GM12878 (cell line): ENCODE data around the gene GRIK5. TPM values are rescaled to one million over a fixed set of nuclear protein-coding genes. Genes with fewer than 3 reads are reported as not detected.

Experiments used
- ATAC-seq: fragments of 200-7000 bp; cut with Tn5 transposase; 3 replicates; pipeline ENCODE4 v1.9.1; 2020; ENCODE audit warnings: mild to moderate bottlenecking, moderate library complexity
- BruUV-seq: library from RNA; stranded (reverse); fragments of 400-500 nt; replicated peaks from 2 replicates; lab custom pipeline; 2021; lab: Mats Ljungman, UMichigan
- CTCF ChIA-PET: fragments of 300-600 bp; sonication (Branson Sonifier 250); formaldehyde crosslinking; extraction: SDS; loops from one replicate; lab custom pipeline; 2021; ENCODE audit warnings: inconsistent platforms; lab: Yijun Ruan, JAX
- POLR2A ChIA-PET: fragments of 350-600 bp; formaldehyde crosslinking; extraction: SDS; loops from one replicate; lab custom pipeline; 2021; ENCODE audit warnings: inconsistent platforms; lab: Charles Lee
- RAD21 ChIA-PET: fragments of 300-600 bp; sonication (Branson Sonifier 250); formaldehyde crosslinking; loops from one replicate; lab custom pipeline; 2023; ENCODE audit warnings: antibody characterized with exemption; ENCODE audit not compliant: unreplicated experiment; lab: Charles Lee
- SMC1A ChIA-PET: fragments of 300-600 bp; sonication (Branson Sonifier 250); formaldehyde crosslinking; loops from one replicate; lab custom pipeline; 2023; ENCODE audit not compliant: unreplicated experiment, uncharacterized antibody; lab: Charles Lee
- DNase-seq: peaks from one replicate; pipeline ENCODE4 v3.0.0-alpha.2; 2011; ENCODE audit warnings: low read depth, low spot score
- FAIRE-seq: peaks from 3 replicates; lab custom pipeline; 2011; peaks lifted over from hg19 to GRCh38; lab: Jason Lieb, UNC
- H2AFZ ChIP-seq: 2 replicates; pipeline ENCODE4 v1.6.0; 2011; ENCODE audit warnings: low read depth, low read length, control low read depth; ENCODE audit not compliant: control insufficient read depth
- H3K27ac ChIP-seq: 2 replicates; pipeline ENCODE4 v1.5.1; 2011; ENCODE audit warnings: control low read depth; ENCODE audit not compliant: control insufficient read depth, insufficient read depth
- H3K27me3 ChIP-seq, 2 experiments: replicated peaks in 1 of 2; 2 replicates each; pipeline versions ENCODE4 v1.6.0 to v1.6.1; 2011; ENCODE audit warnings: low read length in 1 of 2; ENCODE audit not compliant: control insufficient read depth in 2 of 2, insufficient read depth in 2 of 2
- H3K36me3 ChIP-seq, 2 experiments: 2 replicates each; pipeline ENCODE4 v1.5.1; 2011; ENCODE audit warnings: low read length in 1 of 2; ENCODE audit not compliant: control insufficient read depth in 2 of 2, insufficient read depth in 2 of 2
- H3K4me1 ChIP-seq: 2 replicates; pipeline ENCODE4 v1.6.1; 2011; ENCODE audit warnings: mild to moderate bottlenecking, low read length, moderate library complexity, mixed read lengths; ENCODE audit not compliant: control insufficient read depth, insufficient read depth
- H3K4me2 ChIP-seq: 2 replicates; pipeline ENCODE4 v1.6.0; 2011; ENCODE audit warnings: control low read depth; ENCODE audit not compliant: control insufficient read depth, insufficient read depth
- H3K4me3 ChIP-seq: fragments of 200-600 bp; sonication (generic); 2 replicates; pipeline ENCODE4 v1.5.1; 2016
- H3K79me2 ChIP-seq: 2 replicates; pipeline ENCODE4 v1.6.0; 2011; ENCODE audit warnings: low read length; ENCODE audit not compliant: control insufficient read depth, insufficient read depth
- H3K9ac ChIP-seq: 2 replicates; pipeline ENCODE4 v1.8.0; 2011; ENCODE audit warnings: low read length, control low read depth, mixed read lengths; ENCODE audit not compliant: control insufficient read depth, insufficient read depth
- H3K9me3 ChIP-seq: replicated peaks from 3 replicates; pipeline ENCODE4 v1.5.1; 2011; ENCODE audit warnings: mild to moderate bottlenecking, low read length; ENCODE audit not compliant: control insufficient read depth, insufficient read depth
- H4K20me1 ChIP-seq: 2 replicates; pipeline ENCODE4 v1.6.0; 2011; ENCODE audit not compliant: control insufficient read depth, insufficient read depth
- EED ChIP-seq: sonication (generic); IDR thresholded peaks from 2 replicates; pipeline ENCODE4 v1.6.1; 2016; ENCODE audit warnings: antibody characterized with exemption, low read depth
- MTA3 ChIP-seq: IDR thresholded peaks from 2 replicates; pipeline ENCODE4 v1.6.1; 2012; ENCODE audit warnings: low read length, inconsistent platforms, borderline replicate concordance
- RAD51 ChIP-seq: fragments of 450-650 bp; IDR thresholded peaks from 2 replicates; pipeline ENCODE4 v1.6.1; 2016; ENCODE audit warnings: moderate library complexity, mild to moderate bottlenecking, inconsistent platforms
- RFX5 ChIP-seq: IDR thresholded peaks from 2 replicates; pipeline ENCODE4 v1.6.1; 2011; ENCODE audit warnings: low read depth, low read length, improper control_type of control experiment
- RUNX3 ChIP-seq: IDR thresholded peaks from 2 replicates; pipeline ENCODE4 v1.6.1; 2012; ENCODE audit warnings: low read length, inconsistent platforms
- SMARCA5 ChIP-seq: fragments of 450-650 bp; IDR thresholded peaks from 2 replicates; pipeline ENCODE4 v1.6.1; 2017; ENCODE audit warnings: mild to moderate bottlenecking
- SUZ12 ChIP-seq: fragments of 200-600 bp; sonication (generic); IDR thresholded peaks from one replicate; pipeline ENCODE4 v1.6.1; 2018; ENCODE audit warnings: antibody characterized with exemption, mild to moderate bottlenecking; ENCODE audit not compliant: unreplicated experiment
- TAF1 ChIP-seq: IDR thresholded peaks from 2 replicates; pipeline ENCODE4 v1.6.1; 2011; ENCODE audit warnings: mild to moderate bottlenecking, low read depth, low read length, borderline replicate concordance
- TBL1XR1 ChIP-seq: IDR thresholded peaks from 2 replicates; pipeline ENCODE4 v1.6.1; 2012; ENCODE audit warnings: low read depth, low read length, improper control_type of control experiment
- TCF3 ChIP-seq: IDR thresholded peaks from 2 replicates; pipeline ENCODE4 v1.6.1; 2012; ENCODE audit warnings: low read depth, mild to moderate bottlenecking, low read length, borderline replicate concordance; ENCODE audit not compliant: insufficient read depth
- YBX1 ChIP-seq: fragments of 450-650 bp; IDR thresholded peaks from 2 replicates; pipeline ENCODE4 v1.6.1; 2016; ENCODE audit warnings: antibody characterized with exemption
- ZBTB40 ChIP-seq: fragments of 450-650 bp; IDR thresholded peaks from 2 replicates; pipeline ENCODE4 v1.6.1; 2016; ENCODE audit warnings: mild to moderate bottlenecking, moderate library complexity, borderline replicate concordance
- WGBS: methylation state at CpG from one replicate; pipeline ENCODE4 v1.1.6; 2016; ENCODE audit warnings: low lambda C conversion rate; ENCODE audit not compliant: insufficient replicate concordance, insufficient coverage; ENCODE audit errors: missing lambda C conversion rate; 5-methylcytosine and 5-hydroxymethylcytosine counted together
- in situ Hi-C: fragments of 300-500 bp; cut with MboI; formaldehyde crosslinking; loops from 9 replicates; pipeline ENCODE4 v1.14.3; 2018; ENCODE audit warnings: mixed read lengths
- intact Hi-C: fragments of 100-400 bp; cut with micrococcal nuclease; formaldehyde crosslinking; loops from one replicate; pipeline ENCODE4 v1.14.2; 2022; ENCODE audit not compliant: unreplicated experiment
- polyA plus RNA-seq, 11 experiments: library from polyadenylated mRNA; depleted of rRNA in 4 of 11; unstranded in 6 of 11; stranded (reverse) in 5 of 11; fragments of >200 nt; fragmentation: Nextera tagmentation in 4 of 11; fragmentation: Illumina TruSeq in 1 of 11; extraction: Ambion mirVana in 4 of 11; extraction: Trizol in 1 of 11; gene quantifications; 1 replicate in 1 of 11; 2 replicates in 10 of 11; pipeline versions ENCODE4 v1.2.1 to v1.2.3, GENCODE V29; 2011 to 2016; ENCODE audit warnings: inconsistent platforms in 2 of 11, missing spikeins in 2 of 11, low read depth in 1 of 11
- total RNA-seq, 4 experiments: library from RNA; depleted of rRNA in 3 of 4; stranded (reverse); fragments of >200 nt in 3 of 4; fragmentation: Illumina TruSeq in 1 of 4; extraction: Trizol in 1 of 4; gene quantifications; 2 replicates each; pipeline versions ENCODE4 v1.2.1 to v1.2.3, GENCODE V29; 2013 to 2021
- TF ChIP-seq, protein P1 (sequence below): fragments of 450-650 bp; IDR thresholded peaks from 2 replicates; pipeline ENCODE4 v1.6.1; 2017; ENCODE audit warnings: mild to moderate bottlenecking, moderate library complexity
- TF ChIP-seq, protein P2 (sequence below): IDR thresholded peaks from 2 replicates; pipeline ENCODE4 v1.6.1; 2011; ENCODE audit warnings: borderline replicate concordance, low read depth, mild to moderate bottlenecking, moderate library complexity, low read length; ENCODE audit not compliant: insufficient read depth, poor library complexity, severe bottlenecking

GRIK5 gene
- total and polyA plus RNA-seq, 10 of the 15 experiments (the other 5 are each of a cell fraction or from before 2014, with no cell fraction given): 0.03 to 0.23 (median 0.07) TPM; not detected in 3

- H3K9me3 ChIP-seq: no peaks in the 10 kb centered on the region
- BruUV-seq: no TSS peak
- no peak for ATAC-seq
- no peak for DNase-seq
- no peak overlapping the region for H3K4me3 ChIP-seq
- no peaks in the 10 kb centered on the region for H4K20me1 ChIP-seq
- ChIA-PET POLR2A (interaction anchor here (0.7 kb wide), 1 partner anchor 626 kb away, joined by 3 read pairs; no protein-coding TSS in a partner anchor), RAD21 (no interaction called here), SMC1A (no interaction called here), CTCF (interaction anchor here (0.7 kb wide), 1 partner anchor 43 kb away, joined by 3 read pairs; no protein-coding TSS in a partner anchor)
- no peaks in the 10 kb centered on the region for H3K79me2 ChIP-seq
- intact Hi-C loops (no loop called here), in situ Hi-C loops (no loop called here)
- H3K27me3 ChIP-seq: no peaks in the 10 kb centered on the region; a peak in 1 of 4 replicates
- H3K9ac ChIP-seq: no peak overlapping the region
- TF ChIP-seq, protein P1, sequence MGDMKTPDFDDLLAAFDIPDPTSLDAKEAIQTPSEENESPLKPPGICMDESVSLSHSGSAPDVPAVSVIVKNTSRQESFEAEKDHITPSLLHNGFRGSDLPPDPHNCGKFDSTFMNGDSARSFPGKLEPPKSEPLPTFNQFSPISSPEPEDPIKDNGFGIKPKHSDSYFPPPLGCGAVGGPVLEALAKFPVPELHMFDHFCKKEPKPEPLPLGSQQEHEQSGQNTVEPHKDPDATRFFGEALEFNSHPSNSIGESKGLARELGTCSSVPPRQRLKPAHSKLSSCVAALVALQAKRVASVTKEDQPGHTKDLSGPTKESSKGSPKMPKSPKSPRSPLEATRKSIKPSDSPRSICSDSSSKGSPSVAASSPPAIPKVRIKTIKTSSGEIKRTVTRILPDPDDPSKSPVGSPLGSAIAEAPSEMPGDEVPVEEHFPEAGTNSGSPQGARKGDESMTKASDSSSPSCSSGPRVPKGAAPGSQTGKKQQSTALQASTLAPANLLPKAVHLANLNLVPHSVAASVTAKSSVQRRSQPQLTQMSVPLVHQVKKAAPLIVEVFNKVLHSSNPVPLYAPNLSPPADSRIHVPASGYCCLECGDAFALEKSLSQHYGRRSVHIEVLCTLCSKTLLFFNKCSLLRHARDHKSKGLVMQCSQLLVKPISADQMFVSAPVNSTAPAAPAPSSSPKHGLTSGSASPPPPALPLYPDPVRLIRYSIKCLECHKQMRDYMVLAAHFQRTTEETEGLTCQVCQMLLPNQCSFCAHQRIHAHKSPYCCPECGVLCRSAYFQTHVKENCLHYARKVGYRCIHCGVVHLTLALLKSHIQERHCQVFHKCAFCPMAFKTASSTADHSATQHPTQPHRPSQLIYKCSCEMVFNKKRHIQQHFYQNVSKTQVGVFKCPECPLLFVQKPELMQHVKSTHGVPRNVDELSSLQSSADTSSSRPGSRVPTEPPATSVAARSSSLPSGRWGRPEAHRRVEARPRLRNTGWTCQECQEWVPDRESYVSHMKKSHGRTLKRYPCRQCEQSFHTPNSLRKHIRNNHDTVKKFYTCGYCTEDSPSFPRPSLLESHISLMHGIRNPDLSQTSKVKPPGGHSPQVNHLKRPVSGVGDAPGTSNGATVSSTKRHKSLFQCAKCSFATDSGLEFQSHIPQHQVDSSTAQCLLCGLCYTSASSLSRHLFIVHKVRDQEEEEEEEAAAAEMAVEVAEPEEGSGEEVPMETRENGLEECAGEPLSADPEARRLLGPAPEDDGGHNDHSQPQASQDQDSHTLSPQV: no peak
- no peak for TF ChIP-seq YBX1
- no peak for TF ChIP-seq RAD51
- no peak for TF ChIP-seq TBL1XR1
- no peak for TF ChIP-seq RFX5
- no peak for TF ChIP-seq RUNX3
- TF ChIP-seq SUZ12: no peak
- no peak for TF ChIP-seq MTA3
- TF ChIP-seq, protein P2, sequence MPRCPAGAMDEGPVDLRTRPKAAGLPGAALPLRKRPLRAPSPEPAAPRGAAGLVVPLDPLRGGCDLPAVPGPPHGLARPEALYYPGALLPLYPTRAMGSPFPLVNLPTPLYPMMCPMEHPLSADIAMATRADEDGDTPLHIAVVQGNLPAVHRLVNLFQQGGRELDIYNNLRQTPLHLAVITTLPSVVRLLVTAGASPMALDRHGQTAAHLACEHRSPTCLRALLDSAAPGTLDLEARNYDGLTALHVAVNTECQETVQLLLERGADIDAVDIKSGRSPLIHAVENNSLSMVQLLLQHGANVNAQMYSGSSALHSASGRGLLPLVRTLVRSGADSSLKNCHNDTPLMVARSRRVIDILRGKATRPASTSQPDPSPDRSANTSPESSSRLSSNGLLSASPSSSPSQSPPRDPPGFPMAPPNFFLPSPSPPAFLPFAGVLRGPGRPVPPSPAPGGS: no peak
- TF ChIP-seq EED: no peak
- TF ChIP-seq SMARCA5: no peak
- TF ChIP-seq ZBTB40: no peak
- no peak for TF ChIP-seq TCF3
- TF ChIP-seq TAF1: no peak
- no peak overlapping the region for H3K4me2 ChIP-seq
- no peak overlapping the region for H2AFZ ChIP-seq
- no peak for FAIRE-seq
- H3K4me1 ChIP-seq: no peaks in the 10 kb centered on the region
- 29% methylated on average over 9 of the region's 13 CpGs for WGBS
- H3K27ac ChIP-seq: no peak overlapping the region
- no peaks in the 10 kb centered on the region; a peak in 1 of 4 replicates for H3K36me3 ChIP-seq
Measured at GRCh38 chr19:42059196-42059595, 10.8 kb downstream of the GRIK5 start.
